ENCODE data around the gene VKORC1.
"Not testable (repeated sequence)": the region's sequence is repeated elsewhere in the genome, so short reads cannot be mapped to it uniquely, and the experiment has no call there.

VKORC1 gene

DNA sequence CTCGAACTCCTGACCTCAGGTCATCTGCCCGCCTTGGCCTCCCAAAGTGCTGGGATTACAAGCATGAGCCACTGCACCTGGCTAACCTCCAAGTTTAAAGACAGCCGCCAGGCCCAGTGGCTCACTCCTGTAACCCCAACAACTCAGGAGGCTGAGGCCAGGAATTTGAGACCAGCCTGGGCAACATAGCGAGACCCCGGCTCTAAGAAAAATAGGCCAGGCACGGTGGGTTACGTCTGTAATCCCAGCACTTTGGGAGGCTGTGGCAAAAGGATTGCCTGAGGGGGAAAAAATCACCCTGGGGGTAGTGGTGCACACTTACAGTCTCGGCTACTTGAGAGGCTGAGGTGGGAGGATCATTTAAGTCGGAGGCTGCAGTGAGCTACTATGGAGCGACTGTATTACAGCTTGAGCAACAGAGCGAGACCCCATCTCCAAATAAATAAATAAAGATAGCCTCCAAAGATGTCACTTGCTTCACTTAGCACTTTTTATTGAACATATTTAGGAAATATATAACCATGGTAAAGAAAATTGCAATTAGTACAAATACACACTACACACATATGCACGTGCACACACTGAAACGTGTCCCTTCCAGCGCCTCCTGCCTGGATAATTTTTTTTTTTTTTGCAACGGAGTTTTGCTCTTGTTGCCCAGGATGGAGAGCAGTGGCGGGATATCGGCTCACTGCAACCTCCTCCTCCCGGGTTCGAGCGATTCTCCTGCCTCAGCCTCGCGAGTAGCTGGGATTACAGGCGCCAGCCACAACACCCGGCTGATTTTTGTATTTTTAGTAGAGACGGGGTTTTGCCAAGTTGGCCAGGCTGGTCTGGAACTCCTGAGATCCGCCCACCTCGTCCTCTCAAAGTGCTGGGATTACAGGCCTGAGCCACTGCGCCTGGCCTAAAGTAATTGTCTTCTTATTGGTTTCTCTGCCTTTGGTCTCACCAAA, 12.2 kb upstream of the VKORC1 start:
- DNase-seq, result no peak

DNA sequence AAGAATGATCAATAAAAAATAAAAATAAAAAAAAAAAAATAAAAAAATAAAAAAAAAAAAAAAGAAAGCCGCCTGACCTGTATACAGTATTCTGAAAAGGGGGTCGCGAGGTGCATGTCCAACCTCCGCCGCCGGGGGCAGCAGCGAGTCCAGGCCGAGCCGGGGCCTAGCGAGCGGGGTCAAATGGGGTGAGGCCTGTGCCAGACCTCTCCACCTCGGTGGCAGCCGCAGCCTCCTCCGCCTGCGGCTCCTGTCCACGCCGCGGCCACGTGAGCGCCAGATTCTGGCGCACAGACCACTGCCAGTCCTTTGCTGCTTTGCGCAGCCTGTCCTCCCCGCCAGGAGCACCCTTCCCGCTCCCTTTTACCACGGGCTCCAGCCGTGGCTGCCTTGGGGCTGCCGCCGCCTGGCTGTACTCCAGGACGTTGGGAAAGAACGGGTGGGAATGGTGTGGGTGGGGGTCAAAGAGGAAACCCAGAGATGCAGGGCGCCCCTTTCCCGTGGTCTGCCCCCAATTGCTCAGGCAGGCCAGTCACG, 11.1 kb upstream of the VKORC1 start:
- DNase-seq, result peak; percentile 46

DNA sequence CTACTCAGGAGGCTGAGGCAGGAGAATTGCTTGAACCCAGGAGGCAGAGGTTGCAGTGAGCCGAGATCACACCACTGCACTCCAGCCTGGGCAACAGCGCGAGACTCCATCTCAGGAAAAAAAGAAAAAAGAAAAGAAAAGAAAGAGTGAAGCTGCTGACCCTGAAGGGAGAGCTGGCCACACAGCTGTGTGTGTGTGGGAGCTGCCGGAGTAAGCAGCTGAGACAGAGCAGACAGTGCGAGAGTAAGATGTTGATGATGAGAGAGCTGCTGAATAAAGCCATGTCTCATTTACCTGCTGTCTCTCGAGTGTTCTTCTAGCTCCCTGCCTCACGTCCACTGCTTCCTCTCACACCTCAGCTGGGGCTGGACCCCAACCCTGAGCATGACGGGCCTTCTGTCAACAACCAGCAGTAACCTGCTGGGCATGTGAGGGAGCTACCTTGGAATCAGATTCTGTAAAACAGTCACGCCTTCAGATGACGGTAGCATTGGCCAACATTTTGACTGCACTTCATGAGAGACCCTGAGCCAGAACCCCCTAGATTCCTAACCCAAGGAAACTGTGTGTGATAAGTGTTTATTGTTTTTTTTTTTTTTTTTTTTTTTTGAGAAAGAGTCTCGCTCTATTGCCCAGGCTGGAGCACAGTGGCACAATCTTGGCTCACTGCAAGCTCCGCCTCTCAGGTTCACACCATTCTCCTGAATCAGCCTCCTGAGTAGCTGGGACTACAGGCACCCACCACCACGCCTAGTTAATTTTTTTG, 6.5 kb upstream of the VKORC1 start:
- not testable (repeated sequence) for DNase-seq

DNA sequence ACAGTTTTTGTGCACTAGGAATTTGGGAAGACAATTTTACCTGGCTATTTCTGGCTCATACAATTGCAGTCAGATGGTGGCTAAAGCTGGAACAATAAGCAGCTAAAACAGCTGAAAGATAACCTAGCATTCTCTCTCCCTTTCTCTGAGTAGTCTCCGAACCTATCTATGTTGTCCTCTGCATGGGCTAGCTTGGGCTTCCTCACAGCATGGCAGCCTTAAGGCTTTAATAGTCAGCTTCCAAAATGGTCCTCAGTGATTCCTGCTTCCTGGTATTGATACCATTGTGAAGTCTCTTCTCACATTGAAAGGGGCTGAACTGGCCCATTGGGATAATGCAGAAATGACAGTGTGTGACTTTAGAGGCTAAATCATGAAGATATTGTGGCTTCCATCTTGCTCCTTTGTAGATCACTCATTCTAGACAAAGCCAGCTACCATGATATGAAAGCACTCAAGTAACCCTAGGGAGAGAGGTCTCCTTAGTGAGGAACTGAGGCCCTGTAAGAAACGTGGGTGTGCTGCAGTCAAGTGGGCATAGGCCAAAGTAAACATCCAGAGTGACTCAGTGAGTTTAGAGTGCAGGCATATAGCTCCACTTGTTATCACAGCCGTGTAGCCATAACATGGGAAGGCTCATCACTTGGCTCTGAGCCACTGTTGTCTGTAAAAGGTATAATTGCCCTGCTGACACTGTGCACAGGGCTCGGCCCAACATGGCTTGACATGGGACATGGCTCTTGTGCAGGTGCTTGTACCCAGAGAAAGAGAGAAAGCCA, 5.5 kb upstream of the VKORC1 start:
- DNase-seq, result no peak

DNA sequence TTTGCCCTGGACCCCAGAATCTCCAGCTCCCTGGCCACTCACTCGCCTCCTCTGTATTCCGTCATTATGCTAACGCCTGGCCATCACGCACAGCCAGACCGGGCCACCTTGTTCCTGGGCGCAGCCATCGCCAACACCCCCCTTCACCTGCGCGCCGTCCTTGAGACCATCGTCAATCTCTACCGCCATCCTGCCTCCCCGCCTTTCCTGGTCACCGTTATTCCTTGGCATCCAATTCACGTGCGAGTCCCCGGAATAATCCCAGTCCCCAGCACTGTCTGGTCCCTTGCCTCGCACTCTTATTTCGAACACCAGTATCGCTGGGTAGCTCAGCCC, 541 bp downstream of the VKORC1 start:
- DNase-seq, result no peak

DNA sequence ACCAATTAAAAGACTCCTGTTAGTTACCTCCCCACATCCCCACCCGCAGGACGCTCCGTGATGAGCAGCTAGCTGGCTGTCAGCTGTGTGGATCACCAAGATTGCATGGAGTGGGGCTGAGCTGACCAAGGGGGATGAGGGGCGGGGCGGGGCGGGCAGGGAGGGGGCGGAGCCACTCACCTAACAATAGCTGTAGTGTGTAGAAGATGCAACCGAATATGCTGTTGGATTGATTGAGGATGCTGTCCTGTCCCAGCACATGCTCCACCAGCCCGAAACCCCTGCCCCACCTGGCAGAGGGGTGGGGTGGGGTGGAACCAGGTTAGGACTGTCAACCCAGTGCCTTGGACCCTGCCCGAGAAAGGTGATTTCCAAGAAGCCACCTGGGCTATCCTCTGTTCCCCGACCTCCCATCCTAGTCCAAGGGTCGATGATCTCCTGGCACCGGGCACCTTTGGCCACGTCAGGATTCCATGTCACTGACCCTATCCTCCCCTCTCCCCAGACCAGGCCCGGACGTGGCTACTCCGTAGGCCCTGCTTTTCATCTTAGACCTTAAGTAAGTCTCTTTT, 1.4 kb downstream of the VKORC1 start:
- DNase-seq, result no peak

DNA sequence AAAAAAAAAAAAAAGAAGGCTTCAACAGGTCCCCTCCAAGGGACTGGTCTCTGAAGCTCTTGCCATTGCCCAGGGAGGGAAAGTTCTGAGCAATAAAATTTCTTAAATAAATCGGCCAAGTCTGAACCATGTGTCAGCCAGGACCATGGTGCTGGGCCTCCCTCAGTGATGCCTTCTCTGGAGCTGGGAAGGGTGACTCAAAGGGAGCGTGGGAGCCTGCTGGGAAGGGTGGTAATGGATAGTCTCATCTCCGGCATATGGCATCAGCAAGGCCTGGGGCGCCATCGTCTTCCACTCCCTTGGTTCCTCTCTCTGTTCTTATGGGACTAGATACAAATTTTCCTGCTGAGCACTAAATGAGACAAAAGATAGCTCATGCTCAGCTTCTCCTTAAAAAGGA, 2.3 kb downstream of the VKORC1 start:
- no peak for DNase-seq

DNA sequence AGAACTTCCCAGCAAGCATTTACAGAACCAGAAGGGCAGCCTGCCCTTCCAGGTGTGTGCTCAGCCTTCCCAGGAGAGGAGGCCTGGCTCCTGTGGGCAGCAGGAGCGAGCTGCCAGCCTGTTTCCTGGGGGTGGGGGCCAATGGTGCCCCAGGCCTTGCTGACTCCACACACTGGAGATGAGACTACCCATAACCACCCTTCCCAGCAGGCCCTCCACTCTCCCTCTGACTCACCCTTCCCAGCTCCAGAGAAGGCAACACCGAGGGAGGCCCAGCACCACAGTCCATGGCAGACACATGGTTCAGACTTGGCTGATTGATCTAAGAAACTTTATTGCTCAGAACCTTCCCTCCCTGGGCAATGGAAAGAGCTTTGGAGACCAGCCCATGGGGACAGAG, 4.1 kb downstream of the VKORC1 start:
- DNase-seq, result no peak

DNA sequence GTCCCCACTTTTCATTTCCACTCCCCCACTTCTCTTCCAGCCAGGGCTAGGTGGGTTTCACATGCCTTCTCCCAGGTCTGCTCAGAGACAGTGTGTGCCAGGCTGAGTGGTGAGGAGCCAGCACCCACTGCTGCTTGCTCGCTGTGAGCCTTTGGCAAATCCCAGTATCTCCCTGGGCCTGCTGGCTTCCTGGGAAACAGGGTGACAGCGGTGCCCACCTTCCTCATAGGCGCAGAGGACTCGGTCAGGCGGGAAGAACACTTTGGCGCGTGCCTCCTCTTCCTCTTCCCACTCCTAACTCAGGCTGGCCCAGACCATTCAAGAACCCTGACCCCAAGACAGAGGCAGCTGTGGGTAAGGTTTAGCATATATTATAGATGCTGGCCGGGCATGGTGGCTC, 5.4 kb downstream of the VKORC1 start:
- DNase-seq, result no peak

DNA sequence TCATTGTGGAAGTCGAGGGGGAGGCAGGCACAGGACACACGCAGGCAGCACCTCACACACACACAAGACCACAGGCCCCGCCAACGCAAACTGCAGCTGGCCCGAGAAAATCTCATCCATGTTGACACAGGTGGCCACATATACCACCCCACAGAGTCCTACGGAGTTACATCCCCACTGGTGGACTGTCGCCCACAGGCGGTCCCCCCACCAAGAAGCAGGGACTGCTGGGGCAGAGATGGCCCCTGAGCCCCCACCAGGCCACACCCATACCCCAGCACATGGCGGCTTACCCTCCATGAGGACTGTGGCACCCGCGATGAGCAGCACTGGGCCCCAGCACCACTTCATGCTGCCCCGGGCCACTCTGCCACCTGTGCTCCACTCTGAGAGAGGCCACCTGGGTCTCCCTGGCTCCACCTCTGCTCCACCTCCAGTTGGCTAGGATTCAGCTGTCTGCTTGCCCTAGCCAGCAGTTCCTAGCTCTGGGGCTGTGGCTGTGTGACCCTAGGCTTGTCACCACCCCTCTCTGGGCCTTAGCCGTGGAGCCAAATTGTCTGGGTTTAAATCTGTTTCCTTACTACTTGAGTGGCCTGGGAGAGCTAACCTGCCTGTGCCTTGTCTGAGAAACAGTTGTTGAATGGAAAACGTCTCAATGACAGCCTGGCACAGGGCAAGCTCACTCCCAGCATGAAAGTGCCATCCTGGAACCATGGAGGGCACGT, 6.0 kb downstream of the VKORC1 start, which contains the start of gene PRSS53:
Gene PRSS53, minus strand, starts transcription at position 485 of the 725 bp plus-strand sequence. Its CDS starts 134 bp downstream, at position 351.
- peak; percentile 11 for DNase-seq

DNA sequence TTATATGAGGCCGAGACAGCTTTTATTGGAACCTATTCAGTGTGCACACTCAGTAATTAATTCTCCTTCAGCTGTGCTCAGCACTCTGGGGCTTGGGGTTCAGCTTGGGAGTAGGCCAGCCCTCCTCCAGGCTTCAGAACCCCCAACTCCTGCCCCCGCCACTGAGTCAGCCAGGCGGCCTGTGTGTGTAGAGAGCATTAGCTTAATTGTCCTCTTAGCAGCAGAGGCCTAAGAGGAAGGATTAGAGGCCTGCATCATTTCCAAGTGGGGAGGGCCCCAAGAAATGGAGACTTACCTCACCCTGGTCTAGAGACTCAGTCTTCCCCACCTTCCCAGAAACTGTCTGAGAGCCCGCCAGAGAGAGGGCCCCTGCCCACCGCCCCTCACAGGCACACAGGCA, 6.6 kb downstream of the VKORC1 start:
- DNase-seq, result no peak

DNA sequence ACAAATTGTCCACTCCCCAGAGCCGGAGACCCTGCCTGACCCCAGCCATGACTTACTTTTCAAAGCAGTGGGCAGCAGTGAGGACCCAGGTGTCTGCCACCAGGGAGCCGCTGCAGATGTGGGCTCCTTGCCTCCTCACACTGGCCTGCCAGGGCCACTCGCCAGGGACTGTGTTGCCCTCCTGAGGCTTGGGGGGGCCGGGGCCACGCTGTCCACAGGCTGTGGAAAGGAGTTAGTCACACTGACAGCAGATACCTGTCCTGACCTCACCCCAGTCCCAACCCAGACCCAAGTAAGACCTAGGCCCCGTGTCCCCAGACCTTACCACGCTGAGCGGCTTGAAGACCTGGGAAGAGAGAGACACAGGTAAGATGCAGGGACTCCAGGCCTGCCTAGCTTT, 7.1 kb downstream of the VKORC1 start:
- DNase-seq, result no peak

DNA sequence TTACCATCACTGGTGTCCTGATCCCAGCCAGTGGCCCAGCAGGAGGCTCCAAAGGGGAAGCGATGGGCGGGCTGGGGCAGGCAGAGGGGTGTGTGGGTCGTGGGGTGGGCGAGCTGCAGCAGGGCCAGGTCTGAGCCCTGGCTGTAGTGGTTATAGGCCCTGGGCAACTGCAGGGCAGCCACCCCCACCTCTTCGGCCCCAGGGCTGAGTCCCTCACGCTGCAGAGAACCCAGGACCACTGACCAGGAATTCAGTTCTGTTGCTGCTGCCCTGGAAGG, 8.0 kb downstream of the VKORC1 start:
- no peak for DNase-seq

DNA sequence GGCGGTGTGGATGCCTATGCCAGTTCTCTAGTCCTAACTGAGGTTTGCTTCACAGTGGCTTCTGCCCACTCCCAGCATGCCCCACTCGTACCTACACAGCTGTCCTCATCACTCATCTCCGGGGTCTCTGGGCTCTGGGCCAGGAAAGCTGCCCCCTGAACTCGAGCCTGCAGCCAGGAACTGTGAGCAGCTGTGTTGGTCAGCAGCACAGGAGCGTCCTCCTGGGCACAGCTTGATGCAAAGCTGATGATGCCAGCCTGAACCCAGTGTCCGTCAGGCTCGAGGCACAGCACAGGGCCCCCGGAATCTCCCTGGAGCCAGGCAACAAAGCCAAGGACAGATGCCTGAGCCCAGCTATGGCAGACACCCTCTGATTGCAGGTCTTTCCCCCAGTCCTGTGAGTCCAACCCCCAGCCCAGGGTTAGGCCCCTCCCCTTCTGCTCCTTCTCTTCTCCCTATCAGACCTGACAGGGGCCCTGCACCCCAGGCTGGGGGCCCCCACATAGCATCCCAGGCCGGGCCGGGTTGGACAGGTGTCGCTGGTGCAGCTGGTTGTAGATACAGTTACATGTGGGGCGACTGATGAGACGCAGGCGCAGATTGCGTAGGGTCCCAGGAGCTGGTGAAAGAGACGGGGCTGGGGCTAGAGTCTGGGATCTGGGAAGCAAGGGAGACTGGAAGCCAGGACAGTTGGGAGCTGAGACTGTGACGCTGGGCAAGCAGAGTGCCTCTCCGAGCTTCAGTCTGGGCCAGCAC, 8.5 kb downstream of the VKORC1 start:
- no peak for DNase-seq

DNA sequence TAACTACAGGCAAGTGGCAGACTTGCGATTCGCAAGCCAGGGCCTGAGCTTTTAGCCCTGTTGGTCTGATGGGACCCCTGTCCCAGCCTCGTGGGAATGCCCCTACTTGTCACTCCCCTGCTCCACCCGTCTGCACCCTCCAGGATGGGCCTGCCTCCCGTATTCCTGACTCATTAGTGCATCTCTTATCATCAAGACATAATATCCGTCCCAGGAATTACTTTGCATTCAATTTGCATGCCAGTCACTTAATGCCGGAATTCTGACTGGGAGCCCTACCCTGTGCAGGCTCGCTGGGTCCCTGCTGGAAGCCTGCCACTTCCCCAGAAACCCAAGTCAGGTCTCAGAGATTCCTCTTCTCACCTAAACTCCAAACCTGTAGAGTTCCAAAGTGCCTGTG, 9.2 kb downstream of the VKORC1 start:
- DNase-seq, result no peak

DNA sequence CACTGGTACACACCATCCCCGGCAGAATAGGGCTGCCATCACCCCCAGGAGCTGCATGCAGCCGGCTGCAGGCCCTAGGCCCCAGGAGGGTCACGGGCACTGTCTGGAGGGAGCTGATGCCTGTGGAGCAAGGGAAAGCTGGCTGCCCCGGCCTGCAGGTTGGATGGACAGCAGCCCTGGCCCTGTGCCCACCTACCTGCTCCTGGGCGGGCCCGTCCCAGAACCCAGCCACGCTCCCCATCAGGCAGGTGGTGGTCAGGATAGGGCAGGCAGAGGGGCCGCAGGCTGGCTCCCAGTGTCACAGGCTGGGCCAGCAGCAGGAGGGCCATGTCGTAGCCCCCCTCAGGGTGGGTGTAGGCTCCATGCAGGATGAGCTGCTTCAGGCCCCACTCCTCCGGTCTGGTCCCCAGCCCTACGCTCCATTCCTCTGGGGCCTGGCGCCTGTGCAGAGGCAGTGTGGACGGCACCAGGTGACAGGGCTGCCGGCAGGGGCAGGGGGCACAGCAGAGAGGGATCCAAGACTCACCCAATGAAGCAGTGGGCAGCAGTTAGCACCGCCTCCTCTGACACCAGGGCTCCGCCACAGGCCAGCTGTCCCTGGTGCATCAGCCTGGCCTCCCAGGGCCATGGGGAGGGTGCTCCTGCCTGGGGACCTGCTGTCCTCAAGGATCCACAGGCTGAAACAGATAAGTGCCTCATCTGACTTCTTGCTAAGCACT, 9.9 kb downstream of the VKORC1 start:
- no peak for DNase-seq

DNA sequence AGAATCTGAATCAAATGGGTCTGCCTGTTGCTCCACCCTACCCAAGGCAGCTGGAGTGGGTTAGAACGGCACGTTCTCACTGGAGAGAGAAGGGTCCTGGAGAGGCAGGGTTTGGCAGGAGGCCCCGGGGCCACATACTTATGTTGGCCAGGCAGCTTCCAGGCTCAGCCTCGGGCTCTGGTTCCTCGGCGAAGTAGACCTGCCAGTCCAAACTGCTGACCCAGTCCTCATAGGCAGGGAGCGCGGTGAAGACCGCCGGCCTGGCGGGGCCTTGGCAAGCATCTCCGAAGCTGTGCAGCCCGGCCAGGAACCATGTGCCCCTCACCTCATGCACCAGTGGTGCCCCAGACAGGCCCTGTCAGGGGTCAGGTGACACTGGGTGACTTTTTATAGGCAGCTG, 10.6 kb downstream of the VKORC1 start:
- no peak for DNase-seq

DNA sequence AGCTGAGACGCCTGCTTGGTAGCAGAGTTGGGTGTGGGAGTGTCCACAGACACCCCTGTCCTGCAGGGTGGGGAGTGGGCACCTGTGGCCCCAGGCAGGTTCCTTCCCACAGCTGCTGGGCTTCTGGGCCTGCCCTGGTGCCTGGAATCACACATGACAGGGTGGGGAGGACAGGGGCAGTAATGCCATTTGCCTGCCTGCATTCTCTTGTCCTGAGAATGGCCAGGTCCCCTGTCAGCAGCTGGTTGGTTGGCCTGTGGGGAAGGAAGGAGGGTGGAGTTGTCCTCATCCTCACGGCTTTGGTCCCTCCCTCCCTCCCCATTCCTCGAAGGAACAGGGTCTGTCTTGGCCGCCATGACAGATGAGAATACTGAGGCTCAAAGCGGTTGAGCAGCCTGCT, 11.0 kb downstream of the VKORC1 start:
- no peak for DNase-seq

DNA sequence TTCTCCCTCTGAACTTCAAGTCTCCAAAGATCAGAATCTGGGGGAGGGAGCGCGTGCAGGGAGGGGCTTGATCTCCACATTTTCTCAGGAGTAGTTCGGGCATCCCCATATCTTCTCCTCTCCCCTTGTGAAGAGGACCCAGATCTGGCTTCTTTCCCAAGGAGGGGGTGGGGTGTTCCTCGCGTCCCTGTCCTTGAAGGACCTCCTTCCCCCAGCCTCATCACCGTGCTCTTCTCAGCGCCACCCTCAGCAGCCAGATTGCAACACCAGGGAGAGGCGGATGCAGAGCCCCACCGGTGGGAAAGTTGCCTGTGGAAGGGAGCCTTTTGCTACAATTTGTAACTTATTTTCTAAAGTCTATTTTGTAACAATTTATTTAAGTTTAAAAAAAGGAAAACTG, 11.5 kb downstream of the VKORC1 start:
- no peak for DNase-seq

DNA sequence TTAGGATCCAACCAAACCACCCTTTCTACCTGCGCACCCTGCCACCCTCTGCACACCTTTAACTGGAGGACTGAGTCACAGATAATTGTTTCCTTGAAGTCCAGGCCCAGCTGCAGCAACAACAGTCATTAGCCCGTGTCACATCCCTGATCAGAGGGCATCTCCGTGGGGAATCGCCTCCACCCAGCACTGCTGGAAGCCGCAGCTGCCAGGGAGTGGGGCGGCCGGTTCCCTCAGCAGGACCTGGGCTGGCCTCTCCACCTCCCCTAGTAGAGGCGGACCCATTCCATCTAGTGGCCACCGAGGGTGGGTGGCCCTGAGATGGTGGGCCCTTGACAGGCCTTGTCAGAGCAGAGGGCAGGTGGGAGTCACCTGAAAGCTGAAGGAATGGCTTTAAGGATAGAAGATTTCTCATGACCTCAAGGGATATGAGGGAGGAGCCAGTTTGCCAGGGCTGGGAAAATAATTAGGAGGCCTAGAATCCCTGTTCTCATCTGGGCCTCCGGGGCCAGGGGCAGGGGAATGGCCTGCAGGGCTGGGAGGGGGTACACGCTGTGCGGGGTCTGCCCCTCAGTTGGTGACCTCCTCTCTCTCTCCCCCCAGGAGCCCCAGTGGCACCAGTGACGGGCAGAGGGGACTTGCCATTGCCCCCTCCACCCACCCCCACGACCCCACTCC, 12.1 kb downstream of the VKORC1 start:
- DNase-seq, result no peak

Measured in NCI-H1092 treated with DMSO at 0.1 percent for 48 hours (cell line).